HG02798 (cell line): ENCODE results near the gene FAM174C.
"Not testable (repeated sequence)": the region's sequence is repeated elsewhere in the genome, so short reads cannot be mapped to it uniquely, and the experiment has no call there.

Experiments
- ATAC-seq: cut with Tn5 transposase; IDR thresholded peaks from one replicate; pipeline ENCODE4 v1.9.1; 2021; ENCODE audit warnings: mild to moderate bottlenecking; ENCODE audit not compliant: unreplicated experiment, poor library complexity

FAM174C gene

GRCh38 chr19:1295169-1296012, 20.1 kb downstream of the FAM174C start:
- ATAC-seq, result no peak

GRCh38 chr19:1296078-1296477, 20.7 kb downstream of the FAM174C start:
- no peak for ATAC-seq

- ATAC-seq, result no peak
Measured at GRCh38 chr19:1296575-1297271, 21.4 kb downstream of the FAM174C start.

GRCh38 chr19:1298235-1298634, 22.9 kb downstream of the FAM174C start:
- ATAC-seq, result no peak

GRCh38 chr19:1299801-1300200, 24.5 kb downstream of the FAM174C start:
- no peak for ATAC-seq

- no peak for ATAC-seq
Measured at GRCh38 chr19:1300744-1301490, 25.6 kb downstream of the FAM174C start.

GRCh38 chr19:1302533-1303239, 27.4 kb downstream of the FAM174C start:
- ATAC-seq, result no peak

- ATAC-seq, result no peak
Measured at GRCh38 chr19:1304197-1304924, 29.0 kb downstream of the FAM174C start.

GRCh38 chr19:1305354-1305753, 30.0 kb downstream of the FAM174C start:
- not testable (repeated sequence) for ATAC-seq

GRCh38 chr19:1307320-1307719, 32.0 kb downstream of the FAM174C start:
- ATAC-seq, result no peak

- no peak for ATAC-seq
Measured at GRCh38 chr19:1307755-1308303, 32.5 kb downstream of the FAM174C start.

GRCh38 chr19:1308718-1309117, 33.4 kb downstream of the FAM174C start:
- no peak for ATAC-seq

GRCh38 chr19:1309977-1310852, 34.9 kb downstream of the FAM174C start:
- no peak for ATAC-seq

GRCh38 chr19:1310853-1311180, 35.5 kb downstream of the FAM174C start:
- ATAC-seq, result no peak

GRCh38 chr19:1311543-1312091, 36.3 kb downstream of the FAM174C start:
- no peak for ATAC-seq

- ATAC-seq, result no peak
Measured at GRCh38 chr19:1312767-1313694, 37.7 kb downstream of the FAM174C start.
